GM12892 (cell line): ENCODE results near the gene FMC1.

ENCODE experiments used
- POLR2A ChIP-seq: IDR thresholded peaks from 2 replicates; pipeline ENCODE4 v1.6.1; 2011; ENCODE audit warnings: low read depth, low read length, control low read depth
- POLR2AphosphoS5 ChIP-seq: IDR thresholded peaks from 2 replicates; pipeline ENCODE4 v1.6.1; 2011; ENCODE audit warnings: low read depth, low read length, control low read depth
- TAF1 ChIP-seq: IDR thresholded peaks from 2 replicates; pipeline ENCODE4 v1.6.1; 2011; ENCODE audit warnings: low read depth, mild to moderate bottlenecking, control low read depth, low read length, borderline replicate concordance

DNA sequence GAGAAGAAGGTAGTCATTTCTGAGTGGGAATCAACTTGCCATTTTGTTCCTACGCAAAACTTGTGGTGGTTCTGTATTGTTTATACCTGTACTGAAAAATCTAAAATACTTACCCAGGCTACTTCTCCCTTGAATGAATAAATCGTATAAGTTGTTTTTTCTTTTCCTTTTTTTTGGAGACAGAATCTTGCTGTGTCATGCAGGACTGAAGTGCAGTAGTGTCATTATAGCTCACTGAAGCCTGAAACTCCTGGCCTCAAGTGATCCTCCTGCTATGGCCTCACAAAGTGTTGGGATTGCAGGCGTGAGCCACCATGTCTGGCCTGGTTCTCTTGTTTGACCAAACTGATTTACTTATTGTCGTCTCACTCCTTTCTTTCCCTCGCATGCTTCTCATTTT, 46.5 kb downstream of the FMC1 start:
- TF ChIP-seq POLR2A, result no peak
- TF ChIP-seq POLR2AphosphoS5, result no peak
- TF ChIP-seq TAF1, result no peak
